ENCODE results near the gene RNF213. TPM values are rescaled to one million over a fixed set of nuclear protein-coding genes. Genes with fewer than 3 reads are reported as not detected.
A peak's percentile ranks its signal among the peaks of the same experiment; 100 is the strongest.

The RNF213 gene
- total and polyA plus RNA-seq, 8 donors, result 21.9 to 94.7 (median 37.8) TPM

GRCh38 chr17:80284631-80285030 lies 24.0 kb downstream of the RNF213 start:
- no peaks in the 10 kb centered on the region for H3K9me3 ChIP-seq
- no peak for TF ChIP-seq CTCF (IDR thresholded peaks at IDR 0.05)
- H3K27ac ChIP-seq, result no peak overlapping the region
- H3K4me1 ChIP-seq, result no peaks in the 10 kb centered on the region
- FAIRE-seq, result no peak
- H3K27me3 ChIP-seq, result no peaks in the 10 kb centered on the region
- no peak for DNase-seq
- H3K4me3 ChIP-seq, result no peak overlapping the region
- H3K36me3 ChIP-seq, result peaks cover 0 to 17% (median 0%) of the 10 kb centered on the region in 3 donors
- intact Hi-C loops (cut with DNase I), result no loop called here
- no peak for ATAC-seq
- 96 to 97% methylated on average over 11 of the region's 11 CpGs for WGBS, 2 donors

GRCh38 chr17:80285237-80285920 lies 24.7 kb downstream of the RNF213 start:
- Histone ChIP-seq H3K9me3 (no peaks in the 10 kb centered on the region), H3K4me1 (no peaks in the 10 kb centered on the region), H3K27ac (no peak overlapping the region), H3K27me3 (no peaks in the 10 kb centered on the region), H3K36me3 (peaks cover 0 to 24% (median 0%) of the 10 kb centered on the region in 3 donors), H3K4me3 (no peak overlapping the region)
- TF ChIP-seq CTCF (IDR thresholded peaks at IDR 0.05), result no peak
- no peak for DNase-seq
- WGBS, 2 donors, result 93 to 95% methylated on average over 19 of the region's 19 CpGs
- no peak for FAIRE-seq
- intact Hi-C loops (cut with DNase I), result no loop called here
- no peak for ATAC-seq

- DNase-seq, result no peak
- H3K27me3 ChIP-seq, result no peaks in the 10 kb centered on the region
- TF ChIP-seq CTCF (IDR thresholded peaks at IDR 0.05), result no peak
- intact Hi-C loops (cut with DNase I), result no loop called here
- H3K9me3 ChIP-seq, result no peaks in the 10 kb centered on the region
- no peak for FAIRE-seq
- 91 to 97% methylated on average over 5 of the region's 5 CpGs for WGBS, 2 donors
- no peak overlapping the region for H3K4me3 ChIP-seq
- no peak for ATAC-seq
- H3K36me3 ChIP-seq, result peaks cover 0 to 37% (median 4%) of the 10 kb centered on the region in 3 donors
- no peaks in the 10 kb centered on the region for H3K4me1 ChIP-seq
- H3K27ac ChIP-seq, result no peak overlapping the region
These were observed 25.9 kb downstream of the RNF213 start for GRCh38 chr17:80286638-80286960.

- Histone ChIP-seq H3K4me1 (no peaks in the 10 kb centered on the region), H3K36me3 (peaks cover 0 to 41% (median 9%) of the 10 kb centered on the region in 3 donors), H3K27ac (no peak overlapping the region), H3K9me3 (no peaks in the 10 kb centered on the region), H3K4me3 (no peak overlapping the region), H3K27me3 (no peaks in the 10 kb centered on the region)
- no peak for TF ChIP-seq CTCF (IDR thresholded peaks at IDR 0.05)
- intact Hi-C loops (cut with DNase I), result no loop called here
- ATAC-seq (no peak), FAIRE-seq (no peak), DNase-seq (no peak)
- 86 to 88% methylated on average over 9 of the region's 9 CpGs for WGBS, 2 donors
These were observed 26.4 kb downstream of the RNF213 start for GRCh38 chr17:80287038-80287437.

GRCh38 chr17:80287806-80288567 lies 27.3 kb downstream of the RNF213 start:
- Histone ChIP-seq H3K4me3 (no peak overlapping the region), H3K9me3 (no peaks in the 10 kb centered on the region), H3K4me1 (no peaks in the 10 kb centered on the region), H3K27me3 (no peaks in the 10 kb centered on the region), H3K27ac (no peak overlapping the region), H3K36me3 (peaks cover 0 to 50% (median 11%) of the 10 kb centered on the region in 3 donors)
- TF ChIP-seq CTCF (IDR thresholded peaks at IDR 0.05), result no peak
- no peak for DNase-seq
- WGBS, 2 donors, result 91 to 95% methylated on average over 22 of the region's 22 CpGs
- peak in 1 of 4 donors; percentile 21 for ATAC-seq
- FAIRE-seq, result no peak
- intact Hi-C loops (cut with DNase I), result no loop called here
